ENCODE results near the gene RNF26.
A peak's percentile ranks its signal among the peaks of the same experiment; 100 is the strongest.

Gene RNF26

GRCh38 chr11:119355091-119355843, 20.9 kb downstream of the RNF26 start:
- DNase-seq, result no peak

GRCh38 chr11:119356349-119357031, 22.2 kb downstream of the RNF26 start:
- no peak for DNase-seq

GRCh38 chr11:119357074-119357473, 22.7 kb downstream of the RNF26 start:
- no peak for DNase-seq

- DNase-seq, result no peak
These were observed 25.3 kb downstream of the RNF26 start for GRCh38 chr11:119359365-119360214.

DNA sequence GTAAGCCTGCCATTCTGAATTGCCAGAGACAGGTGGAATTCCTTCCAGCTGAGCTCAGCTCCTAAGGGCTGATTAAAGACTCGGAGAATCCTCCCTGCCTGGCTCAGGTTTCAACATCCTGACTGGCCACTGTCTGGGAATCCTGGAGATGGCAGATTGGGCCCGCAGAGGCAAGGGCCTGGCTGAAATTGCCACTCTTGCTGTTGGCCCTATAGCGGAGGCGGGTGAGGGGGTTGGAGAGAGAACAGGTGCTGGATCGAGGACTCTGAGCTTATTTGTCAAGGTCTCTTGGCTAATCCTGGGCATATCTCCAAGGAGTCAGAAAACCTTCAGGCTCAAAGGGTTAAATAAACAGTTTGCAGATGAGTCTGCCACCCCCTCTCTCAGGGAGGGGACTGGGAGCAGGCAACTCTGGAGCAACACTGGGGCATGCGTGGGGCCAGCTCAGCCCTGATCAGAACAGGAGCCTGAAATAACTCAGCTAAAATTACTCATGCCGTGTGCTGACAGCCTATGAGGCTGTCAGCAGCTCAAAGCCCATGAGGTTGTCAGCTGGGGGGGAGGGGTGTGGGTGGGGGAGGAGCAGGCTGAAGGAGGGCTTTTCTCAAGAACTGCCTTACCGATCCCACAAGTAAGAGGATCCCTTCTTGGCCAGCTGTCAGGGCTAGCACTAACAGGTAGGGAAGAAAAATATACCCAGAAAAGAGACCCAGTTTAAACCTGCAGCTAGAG, 26.9 kb downstream of the RNF26 start:
- peak; percentile 91 for DNase-seq

GRCh38 chr11:119361941-119362725, 27.8 kb downstream of the RNF26 start:
- no peak for DNase-seq

DNA sequence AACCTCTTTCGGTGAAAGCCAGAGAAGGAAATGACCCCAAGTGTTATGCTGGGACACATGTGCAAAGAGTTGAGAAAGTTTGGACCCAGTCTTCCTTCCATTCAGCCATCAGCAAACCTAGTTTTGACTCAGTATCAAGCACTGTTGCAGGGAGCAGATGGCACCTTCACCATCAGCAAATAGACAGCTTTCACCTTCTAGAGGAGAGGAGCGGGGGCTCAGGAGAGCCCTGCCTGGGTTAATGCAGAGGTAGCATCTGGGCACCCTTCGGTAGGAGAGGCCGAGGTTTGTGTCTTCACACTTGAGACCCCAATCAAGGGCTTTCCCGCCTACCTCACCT, 28.4 kb downstream of the RNF26 start:
- no peak for DNase-seq

GRCh38 chr11:119363081-119363850, 28.9 kb downstream of the RNF26 start:
- DNase-seq, result no peak

DNA sequence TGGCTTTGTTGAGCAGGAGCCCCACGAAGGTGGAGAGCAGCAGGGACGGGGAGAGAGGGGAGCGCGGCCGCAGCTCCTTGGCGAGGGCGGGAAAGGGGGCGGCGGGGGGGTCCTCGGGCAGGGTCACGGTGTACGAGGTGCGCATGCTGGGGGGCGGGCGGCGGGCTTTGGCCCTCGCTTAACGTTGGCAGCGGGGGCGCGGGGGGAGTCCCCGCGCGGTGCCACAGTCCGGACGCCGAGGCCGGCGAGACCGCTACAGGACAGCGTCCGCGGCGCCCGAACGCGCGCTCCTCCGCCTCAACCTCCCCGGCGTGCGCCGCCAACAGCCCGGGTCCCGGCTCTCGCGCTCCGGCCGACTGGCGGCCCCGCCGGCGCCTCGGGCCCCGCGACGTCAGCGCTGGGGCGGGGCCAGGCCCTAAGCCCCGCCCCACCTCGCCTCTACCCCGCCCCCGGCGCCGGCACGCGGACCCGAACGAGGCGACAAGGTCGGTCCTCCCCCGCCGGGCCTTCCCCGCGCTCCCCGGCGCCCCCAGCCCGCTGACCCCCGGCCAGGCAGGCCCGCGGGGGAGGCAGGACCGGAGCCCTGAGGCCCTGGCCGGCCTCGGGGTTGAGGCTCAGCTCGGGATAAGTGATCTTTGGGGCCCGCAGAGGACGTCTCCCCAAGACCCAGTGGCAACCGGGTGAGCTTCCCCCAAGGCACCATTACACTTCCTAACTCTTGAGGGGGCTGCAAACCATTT, 29.7 kb downstream of the RNF26 start:
- no peak for DNase-seq

GRCh38 chr11:119365071-119365591, 30.8 kb downstream of the RNF26 start:
- DNase-seq, result no peak

DNA sequence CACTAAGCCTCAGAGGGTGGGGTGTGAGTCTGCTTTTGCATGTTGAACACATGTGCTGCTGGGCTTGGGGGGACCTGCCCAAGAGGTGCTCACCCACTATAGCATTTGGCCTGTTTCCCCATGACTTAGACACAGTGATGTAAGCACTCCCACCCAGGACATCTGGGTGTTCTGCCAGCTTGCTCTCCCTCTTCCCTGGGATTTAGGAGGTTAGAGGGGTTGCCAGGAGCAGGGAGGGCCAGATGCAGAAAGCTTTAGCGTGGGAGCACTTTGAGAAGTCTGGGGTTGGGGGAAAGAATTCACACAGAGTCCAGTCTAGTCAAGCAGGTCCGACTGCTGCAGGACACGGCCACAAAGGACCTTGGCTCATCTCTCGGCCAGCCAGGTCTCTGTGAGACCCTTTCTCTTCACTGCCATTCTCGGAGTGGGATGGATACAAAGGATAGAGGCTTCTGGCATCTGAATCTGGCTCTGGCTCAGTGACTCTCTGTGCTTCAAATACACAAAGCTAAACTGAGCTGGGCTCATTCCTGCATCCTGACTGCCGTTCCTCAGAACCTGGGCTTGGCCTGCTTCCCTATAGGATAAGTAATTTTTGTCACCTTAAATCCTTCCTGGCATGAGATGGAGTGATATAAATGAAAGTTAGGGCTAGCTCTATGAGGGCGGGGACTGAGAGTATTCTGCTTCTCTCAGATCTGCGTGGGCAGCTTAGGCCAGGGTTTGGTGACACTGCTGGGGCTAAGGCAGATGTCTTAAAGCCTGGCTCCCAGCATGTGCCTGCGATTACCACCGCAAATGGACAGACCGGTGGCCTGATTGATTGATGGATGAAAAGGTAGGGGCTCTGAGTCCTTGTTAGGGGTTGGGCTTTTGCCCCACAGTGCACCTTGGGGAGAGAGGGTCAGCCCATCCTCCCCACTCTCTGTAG, 32.6 kb downstream of the RNF26 start:
- no peak for DNase-seq

DNA sequence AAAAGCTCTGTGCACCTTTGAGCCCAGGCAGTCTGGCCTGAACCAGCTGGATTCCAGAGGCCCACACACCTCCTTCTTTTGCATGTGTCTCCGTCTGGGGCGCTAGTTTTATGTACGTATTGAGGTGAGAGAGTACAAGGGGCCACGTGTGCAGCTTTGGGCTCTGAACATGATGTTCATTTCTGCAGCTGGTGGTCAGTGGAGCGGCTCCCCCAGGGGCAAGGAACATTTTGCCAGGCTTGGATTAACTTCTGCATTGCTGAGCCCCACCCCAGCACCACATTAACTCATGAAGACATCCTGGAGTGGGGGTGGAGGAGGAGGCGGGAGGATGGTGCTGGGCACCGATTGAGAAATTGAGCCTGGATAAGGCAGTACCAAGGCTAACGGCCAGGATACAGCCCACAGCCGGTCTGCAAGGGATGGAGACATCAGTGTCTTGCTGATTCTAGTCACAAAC, 33.4 kb downstream of the RNF26 start:
- DNase-seq, result no peak

DNA sequence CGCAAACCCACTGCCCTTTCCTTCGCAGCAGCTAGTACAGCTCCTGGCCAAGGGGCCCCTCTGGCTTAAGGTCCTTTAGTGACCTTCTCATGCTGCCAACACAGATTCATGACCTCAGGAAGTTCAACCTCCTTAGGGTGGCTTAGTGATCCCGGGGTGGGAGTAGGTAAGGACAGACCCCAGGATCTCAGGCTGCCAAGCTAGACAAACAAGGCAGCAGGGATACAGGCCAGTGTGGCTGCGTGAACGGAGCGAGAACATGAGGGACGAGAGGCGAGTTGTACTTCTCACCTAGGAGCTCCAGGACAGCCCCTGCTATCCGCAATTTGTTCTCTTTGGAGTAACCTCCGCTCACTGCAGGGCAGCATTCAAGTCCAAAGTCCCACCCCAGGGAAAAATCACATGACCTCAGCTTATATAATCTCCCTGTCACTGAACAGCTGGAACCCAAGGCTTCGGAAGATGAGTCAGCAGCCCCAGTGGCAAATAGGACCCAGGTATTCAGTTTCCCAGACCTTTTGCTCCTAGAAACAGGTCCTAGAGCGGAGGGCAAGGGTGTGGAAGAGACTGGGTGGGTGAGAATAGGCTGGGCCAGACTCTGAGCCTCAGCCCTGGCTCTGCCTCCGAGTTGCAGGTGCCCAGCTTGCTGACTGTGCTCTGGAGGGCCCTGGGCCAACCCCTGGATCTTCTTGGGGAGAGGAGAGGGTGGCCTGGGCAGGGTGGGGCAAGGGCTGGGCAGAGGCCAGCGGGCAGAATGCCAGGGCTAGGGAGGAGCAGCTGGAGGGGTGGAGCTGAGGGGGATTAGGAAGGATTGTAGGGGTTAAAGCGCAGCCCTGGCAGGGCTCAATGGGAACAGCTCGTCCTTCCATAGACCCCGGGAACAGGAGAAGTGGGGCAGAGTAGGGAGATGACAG, 34.1 kb downstream of the RNF26 start:
- peak; percentile 34 for DNase-seq

DNA sequence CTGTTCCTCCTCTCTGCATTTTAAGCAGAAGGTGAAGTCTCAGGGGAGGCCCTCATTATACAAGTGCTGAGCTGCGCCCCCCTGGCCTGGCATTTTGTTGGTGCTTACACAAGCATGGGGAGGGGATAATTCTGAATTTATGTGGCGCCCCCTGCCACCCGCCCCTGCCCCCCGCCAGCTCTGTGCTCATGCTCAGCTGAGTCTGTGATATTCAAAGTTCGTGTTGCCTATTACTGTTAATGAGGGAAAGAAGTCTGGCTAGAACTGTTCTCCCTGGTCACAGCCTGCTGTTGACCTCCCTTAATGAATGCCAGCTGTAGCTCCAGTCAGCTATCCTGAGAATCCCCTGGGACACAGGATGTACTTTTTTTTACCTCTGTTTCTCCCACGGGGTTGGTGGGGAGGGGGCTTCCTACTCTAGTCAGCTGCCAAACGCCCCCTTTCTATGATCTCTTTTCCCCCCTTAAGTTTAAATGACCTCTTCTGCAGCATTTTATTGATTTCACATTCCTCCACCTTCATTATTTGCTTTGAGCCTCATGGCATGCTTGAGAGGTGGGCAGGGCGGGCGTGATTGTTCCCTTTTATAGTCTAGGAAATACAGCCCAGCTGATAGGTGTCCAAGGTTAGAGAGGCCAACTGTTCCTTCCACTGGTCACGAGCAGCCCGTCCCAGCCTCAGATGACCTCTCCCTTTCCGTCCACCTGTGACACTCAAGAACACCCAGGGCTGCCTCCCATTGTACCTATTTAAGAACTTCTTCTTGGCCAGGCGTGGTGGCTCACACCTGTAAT, 35.0 kb downstream of the RNF26 start:
- DNase-seq, result no peak

DNA sequence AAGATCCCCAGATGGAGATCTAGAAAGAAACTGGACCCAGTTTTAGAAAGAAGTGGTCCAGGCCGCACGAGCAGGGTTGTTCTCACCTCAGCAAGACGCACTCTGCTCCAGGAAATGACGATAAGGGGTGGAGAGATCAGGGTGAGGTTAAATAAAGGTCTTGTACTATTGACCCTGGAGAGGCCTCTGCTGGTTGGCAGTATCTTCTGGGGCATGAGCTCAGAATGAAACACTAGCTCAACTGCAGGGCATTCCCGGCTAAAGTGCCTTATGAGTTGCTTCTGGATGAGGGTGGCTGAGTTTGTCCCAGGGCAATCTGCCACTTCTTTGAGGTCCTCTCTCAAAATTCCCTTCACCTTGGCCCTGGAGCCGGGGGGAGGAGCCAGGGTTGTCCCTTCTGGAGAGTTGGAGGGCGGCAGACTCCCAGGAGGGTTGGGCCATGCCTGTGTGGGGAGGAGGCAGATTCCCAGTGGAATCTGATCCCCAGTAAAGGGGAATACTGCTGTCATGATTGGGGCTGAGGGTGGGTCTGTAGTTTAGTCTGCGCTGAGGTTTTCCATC, 36.2 kb downstream of the RNF26 start:
- DNase-seq, result no peak

DNA sequence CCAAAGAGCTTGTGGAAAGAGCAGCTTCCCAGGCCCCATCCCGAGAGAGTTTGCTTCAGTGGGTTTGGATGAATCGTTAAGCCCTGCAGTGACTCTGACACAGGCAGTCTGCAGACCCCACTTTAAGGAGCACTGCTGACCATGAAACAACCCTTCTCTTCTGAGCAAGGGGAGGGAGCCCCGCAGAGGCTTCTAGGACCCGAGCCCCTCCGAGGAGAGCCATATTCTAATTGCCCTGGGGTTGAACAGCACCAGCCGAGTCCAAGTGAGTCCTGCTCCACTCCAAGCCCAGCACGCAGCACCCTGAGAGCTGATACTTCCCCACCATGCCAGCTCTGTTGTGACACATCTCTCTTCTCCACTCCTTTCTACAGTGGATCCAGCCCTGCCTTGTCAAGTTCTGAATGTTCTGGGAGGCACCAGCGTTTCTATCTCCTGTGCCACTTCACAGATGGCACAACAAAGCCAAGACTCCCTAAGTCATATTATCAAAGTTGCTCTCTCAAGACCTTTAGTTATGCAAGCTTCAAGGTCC, 36.8 kb downstream of the RNF26 start:
- no peak for DNase-seq

DNA sequence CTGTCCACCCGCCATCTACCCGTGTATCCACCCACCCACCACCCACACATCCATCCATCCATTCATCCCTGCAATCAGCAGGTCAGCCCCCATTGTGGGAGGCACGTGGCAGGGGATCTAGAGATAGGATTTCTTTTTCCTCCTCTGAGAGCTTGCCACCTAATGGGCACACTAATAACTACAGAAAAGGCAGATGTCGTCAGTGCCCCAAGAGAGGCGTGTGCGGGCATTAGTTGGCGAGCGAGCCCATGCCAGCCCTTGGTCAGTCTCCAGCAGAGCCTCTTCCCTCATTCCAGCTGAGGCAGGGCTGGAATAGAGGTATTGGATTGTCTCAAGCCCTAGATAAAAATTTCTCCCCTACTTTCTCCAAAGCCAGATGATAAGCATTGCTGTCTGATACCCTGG, 37.5 kb downstream of the RNF26 start:
- DNase-seq, result no peak
